Endodermal cell (in vitro differentiated cells): ENCODE results near the gene ACADL. TPM values are rescaled to one million over a fixed set of nuclear protein-coding genes. Genes with fewer than 3 reads are reported as not detected.

Source experiments
- DNase-seq: peaks from one replicate; pipeline ENCODE4 v3.0.0-alpha.2; 2017
- H3K27ac ChIP-seq: 2 replicates; pipeline ENCODE4 v1.5.1; 2013; ENCODE audit warnings: mild to moderate bottlenecking, low read depth, low read length, moderate library complexity
- H3K27me3 ChIP-seq: 2 replicates; pipeline ENCODE4 v1.6.1; 2013; ENCODE audit warnings: mild to moderate bottlenecking, low read length, moderate library complexity; ENCODE audit not compliant: insufficient read depth, control insufficient read depth, poor library complexity, severe bottlenecking
- H3K36me3 ChIP-seq: 2 replicates; pipeline ENCODE4 v1.7.0; 2013; ENCODE audit warnings: mild to moderate bottlenecking, low read length, moderate library complexity; ENCODE audit not compliant: control insufficient read depth, insufficient read depth
- H3K4me1 ChIP-seq: one replicate; pipeline ENCODE4 v1.7.0; 2013; ENCODE audit warnings: low read length; ENCODE audit not compliant: control insufficient read depth, insufficient read depth
- H3K4me3 ChIP-seq: 2 replicates; pipeline ENCODE4 v1.5.1; 2013; ENCODE audit warnings: mild to moderate bottlenecking, low read length, moderate library complexity
- H3K9ac ChIP-seq: 2 replicates; pipeline ENCODE4 v1.6.1; 2013; ENCODE audit warnings: mild to moderate bottlenecking, low read length, moderate library complexity; ENCODE audit not compliant: poor library complexity, severe bottlenecking; ENCODE audit errors: extremely low read depth
- H3K9me3 ChIP-seq: 2 replicates; pipeline ENCODE4 v1.6.1; 2013; ENCODE audit warnings: mild to moderate bottlenecking, low read length, moderate library complexity; ENCODE audit not compliant: control insufficient read depth
- H3K27ac Mint-ChIP-seq: 2 replicates; pipeline ENCODE4 v1.8.0; 2020; ENCODE audit warnings: mixed read lengths
- H3K27me3 Mint-ChIP-seq: 2 replicates; pipeline ENCODE4 v1.8.0; 2021; ENCODE audit warnings: mild to moderate bottlenecking, mixed read lengths; ENCODE audit not compliant: insufficient read depth
- H3K36me3 Mint-ChIP-seq: 2 replicates; pipeline ENCODE4 v1.8.0; 2020; ENCODE audit warnings: low read depth, mixed read lengths
- H3K4me1 Mint-ChIP-seq: 2 replicates; pipeline ENCODE4 v1.8.0; 2020; ENCODE audit warnings: mixed read lengths
- H3K4me3 Mint-ChIP-seq: 2 replicates; pipeline ENCODE4 v1.8.0; 2020; ENCODE audit warnings: mild to moderate bottlenecking, moderate library complexity, mixed read lengths
- H3K9me3 Mint-ChIP-seq: 2 replicates; pipeline ENCODE4 v1.8.0; 2020; ENCODE audit warnings: mild to moderate bottlenecking, mixed read lengths
- whole genome bisulfite sequencing, 2 experiments: methylation state at CpG; one replicate each; pipeline versions ENCODE4 v1.1.5 to v1.1.7; 2013; ENCODE audit warnings: missing lambda C conversion rate in 2 of 2, mixed read lengths in 1 of 2; ENCODE audit not compliant: insufficient coverage in 1 of 2, insufficient read length in 1 of 2; 5-methylcytosine and 5-hydroxymethylcytosine counted together
- total RNA-seq, 2 donors: library from RNA; stranded (reverse); fragmentation: NEBNext Ultra II Directional in 1 of 2; extraction: Animal tissue kit (Norgen Biotek cat#: 25700) in 1 of 2; gene quantifications; 2 replicates in 1 of 2; 3 replicates in 1 of 2; pipeline ENCODE4 v1.2.1, GENCODE V29; 2021
- TF ChIP-seq, protein P1 (sequence below): fragments of 200-600 bp; sonication (generic); conservative IDR thresholded peaks from 2 replicates; pipeline ENCODE4 v1.5.0; 2021; ENCODE audit warnings: antibody characterized with exemption, mild to moderate bottlenecking

The ACADL gene
- total RNA-seq, 2 donors from 2014 or later = 0.66 to 1.1 TPM

DNA sequence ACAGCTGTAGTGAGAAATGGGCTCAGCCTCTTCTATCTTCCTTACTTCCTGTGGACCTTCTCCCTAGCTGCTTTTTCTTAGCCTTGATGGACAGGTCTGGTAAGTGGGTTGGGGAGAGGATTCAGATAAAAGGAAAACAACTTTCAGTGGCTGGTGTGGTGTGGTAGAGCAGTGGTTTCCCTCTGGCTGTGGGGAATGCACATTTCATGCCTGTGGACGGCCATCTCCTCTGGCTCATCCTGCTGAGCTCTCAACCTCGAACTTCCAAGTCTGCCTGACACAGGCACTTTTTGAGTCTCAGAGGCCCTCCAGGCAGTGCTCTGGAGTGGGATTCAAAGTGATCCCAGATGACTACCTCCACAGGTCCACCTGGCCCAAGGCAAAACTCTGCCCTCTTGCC is 38.6 kb upstream of the ACADL start:
- TF ChIP-seq, protein P1, sequence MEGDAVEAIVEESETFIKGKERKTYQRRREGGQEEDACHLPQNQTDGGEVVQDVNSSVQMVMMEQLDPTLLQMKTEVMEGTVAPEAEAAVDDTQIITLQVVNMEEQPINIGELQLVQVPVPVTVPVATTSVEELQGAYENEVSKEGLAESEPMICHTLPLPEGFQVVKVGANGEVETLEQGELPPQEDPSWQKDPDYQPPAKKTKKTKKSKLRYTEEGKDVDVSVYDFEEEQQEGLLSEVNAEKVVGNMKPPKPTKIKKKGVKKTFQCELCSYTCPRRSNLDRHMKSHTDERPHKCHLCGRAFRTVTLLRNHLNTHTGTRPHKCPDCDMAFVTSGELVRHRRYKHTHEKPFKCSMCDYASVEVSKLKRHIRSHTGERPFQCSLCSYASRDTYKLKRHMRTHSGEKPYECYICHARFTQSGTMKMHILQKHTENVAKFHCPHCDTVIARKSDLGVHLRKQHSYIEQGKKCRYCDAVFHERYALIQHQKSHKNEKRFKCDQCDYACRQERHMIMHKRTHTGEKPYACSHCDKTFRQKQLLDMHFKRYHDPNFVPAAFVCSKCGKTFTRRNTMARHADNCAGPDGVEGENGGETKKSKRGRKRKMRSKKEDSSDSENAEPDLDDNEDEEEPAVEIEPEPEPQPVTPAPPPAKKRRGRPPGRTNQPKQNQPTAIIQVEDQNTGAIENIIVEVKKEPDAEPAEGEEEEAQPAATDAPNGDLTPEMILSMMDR = no peak

DNA sequence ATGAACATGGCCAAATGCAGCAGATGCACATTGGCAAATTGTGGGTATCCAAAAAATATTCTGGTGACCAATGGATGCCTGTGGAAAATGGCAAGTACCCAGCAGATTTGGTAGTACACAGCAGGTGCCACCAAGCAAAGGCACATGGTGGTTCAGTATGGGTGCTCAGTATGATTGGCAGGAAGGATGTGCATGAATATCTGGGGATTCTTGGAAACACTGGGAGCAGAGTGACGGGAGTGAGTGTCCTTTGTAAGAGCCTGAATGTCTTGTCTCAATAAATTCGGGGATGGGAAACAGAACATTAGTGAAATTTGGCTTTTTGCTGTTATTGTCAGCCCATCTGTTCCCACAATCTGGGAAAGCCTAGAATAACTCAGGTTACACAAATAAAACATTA is 36.8 kb upstream of the ACADL start:
- DNase-seq = no peak
- Mint-ChIP-seq H3K9me3 (no peaks in the 10 kb centered on the region), H3K27me3 (peaks cover 2% of the 10 kb centered on the region), H3K36me3 (no peaks in the 10 kb centered on the region), H3K4me3 (no peak overlapping the region), H3K4me1 (no peaks in the 10 kb centered on the region), H3K27ac (no peak overlapping the region)
- no peaks in the 10 kb centered on the region for H3K36me3 ChIP-seq
- H3K9ac ChIP-seq = no peak overlapping the region
- H3K27me3 ChIP-seq = no peaks in the 10 kb centered on the region
- TF ChIP-seq, protein P1 = no peak
- no peaks in the 10 kb centered on the region for H3K9me3 ChIP-seq
- H3K4me3 ChIP-seq = no peak overlapping the region
- H3K4me1 ChIP-seq = no peaks in the 10 kb centered on the region
- 86% methylated on average over 2 of the region's 2 CpGs; no CpG with 5 or more reads in 1 of the 2 experiments for WGBS, 2 experiments
- H3K27ac ChIP-seq = no peak overlapping the region

More for the DNA sequence above, 38.6 kb upstream of the ACADL start:
- H3K4me3 Mint-ChIP-seq = no peak overlapping the region
- Histone ChIP-seq H3K27me3 (no peaks in the 10 kb centered on the region), H3K9me3 (no peaks in the 10 kb centered on the region), H3K4me3 (no peak overlapping the region), H3K27ac (no peak overlapping the region), H3K4me1 (no peaks in the 10 kb centered on the region), H3K9ac (no peak overlapping the region), H3K36me3 (no peaks in the 10 kb centered on the region)
- WGBS, 2 experiments = 80 to 100% methylated on average over 1 to 2 of the region's 2 CpGs
- no peaks in the 10 kb centered on the region for H3K36me3 Mint-ChIP-seq
- no peak for DNase-seq
- no peaks in the 10 kb centered on the region for H3K9me3 Mint-ChIP-seq
- H3K27me3 Mint-ChIP-seq = peaks cover 2% of the 10 kb centered on the region
- no peaks in the 10 kb centered on the region for H3K4me1 Mint-ChIP-seq
- no peak overlapping the region for H3K27ac Mint-ChIP-seq

DNA sequence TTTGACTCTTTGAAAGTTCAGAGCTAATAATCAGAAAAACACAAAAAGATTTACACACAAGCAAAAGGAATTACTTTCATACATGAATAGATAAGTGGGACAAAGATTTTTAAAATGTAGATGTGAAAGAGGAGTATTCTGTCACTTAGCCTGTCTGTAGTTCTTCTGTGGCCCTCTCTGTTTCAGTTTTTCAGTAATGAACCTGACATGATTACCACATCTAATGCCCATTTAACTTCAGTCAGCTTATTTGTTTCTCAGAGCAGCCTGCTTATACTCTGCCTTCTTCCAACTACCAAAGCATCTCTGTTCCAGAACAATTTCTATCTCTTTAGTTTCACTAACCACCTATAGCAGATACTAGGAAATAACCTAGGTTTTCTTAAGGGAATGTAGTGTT is 34.4 kb upstream of the ACADL start:
- no peak overlapping the region for H3K4me3 Mint-ChIP-seq
- no peak for DNase-seq
- H3K9ac ChIP-seq = no peak overlapping the region
- no peaks in the 10 kb centered on the region for H3K27me3 Mint-ChIP-seq
- no peaks in the 10 kb centered on the region for H3K36me3 Mint-ChIP-seq
- H3K9me3 ChIP-seq = no peaks in the 10 kb centered on the region
- H3K27ac ChIP-seq = no peak overlapping the region
- TF ChIP-seq, protein P1 = no peak
- no peak overlapping the region for H3K4me3 ChIP-seq
- H3K4me1 ChIP-seq = no peaks in the 10 kb centered on the region
- no peaks in the 10 kb centered on the region for H3K4me1 Mint-ChIP-seq
- H3K27me3 ChIP-seq = no peaks in the 10 kb centered on the region
- H3K9me3 Mint-ChIP-seq = no peaks in the 10 kb centered on the region
- H3K36me3 ChIP-seq = no peaks in the 10 kb centered on the region
- H3K27ac Mint-ChIP-seq = no peak overlapping the region
